ENCODE data around the gene TBX1.

GRCh38 chr22:19733755-19734154 lies 26.8 kb upstream of the TBX1 start:
- no peak for TF ChIP-seq CTCF (IDR thresholded peaks at IDR 0.05)
- TF ChIP-seq POLR2A (IDR thresholded peaks at IDR 0.05) = no peak
- no peak for TF ChIP-seq POLR2AphosphoS5 (IDR thresholded peaks at IDR 0.05)
